SW 1271 (cell line): ENCODE data around the gene EMC6.

Experiments used
- DNase-seq, 2 experiments: peaks; one replicate each; lab custom pipeline; 2025; lab: John Stamatoyannopoulos, UW

The EMC6 gene

GRCh38 chr17:3708366-3708765 lies 39.8 kb downstream of the EMC6 start:
- no peak for DNase-seq

- DNase-seq: peak in 1 of 2 experiments; percentile 26
These were observed 42.4 kb downstream of the EMC6 start for GRCh38 chr17:3710951-3711383.

- no peak for DNase-seq
These were observed 44.3 kb downstream of the EMC6 start for GRCh38 chr17:3712811-3713463.

- no peak for DNase-seq
These were observed 46.7 kb downstream of the EMC6 start for GRCh38 chr17:3715296-3715695.

GRCh38 chr17:3718201-3718600 lies 49.6 kb downstream of the EMC6 start:
- DNase-seq: no peak

GRCh38 chr17:3719265-3719664 lies 50.7 kb downstream of the EMC6 start:
- DNase-seq: no peak
